HG03520 (cell line): ENCODE data around the gene PPY.
"Not testable (repeated sequence)": the region's sequence is repeated elsewhere in the genome, so short reads cannot be mapped to it uniquely, and the experiment has no call there.

Source experiments
- ATAC-seq: cut with Tn5 transposase; IDR thresholded peaks from one replicate; pipeline ENCODE4 v1.9.1; 2021; ENCODE audit warnings: mild to moderate bottlenecking, moderate library complexity; ENCODE audit not compliant: unreplicated experiment

Gene PPY

GRCh38 chr17:43932923-43933322, 9.4 kb downstream of the PPY start:
- no peak for ATAC-seq

GRCh38 chr17:43932357-43932756, 9.9 kb downstream of the PPY start:
- ATAC-seq = no peak

DNA sequence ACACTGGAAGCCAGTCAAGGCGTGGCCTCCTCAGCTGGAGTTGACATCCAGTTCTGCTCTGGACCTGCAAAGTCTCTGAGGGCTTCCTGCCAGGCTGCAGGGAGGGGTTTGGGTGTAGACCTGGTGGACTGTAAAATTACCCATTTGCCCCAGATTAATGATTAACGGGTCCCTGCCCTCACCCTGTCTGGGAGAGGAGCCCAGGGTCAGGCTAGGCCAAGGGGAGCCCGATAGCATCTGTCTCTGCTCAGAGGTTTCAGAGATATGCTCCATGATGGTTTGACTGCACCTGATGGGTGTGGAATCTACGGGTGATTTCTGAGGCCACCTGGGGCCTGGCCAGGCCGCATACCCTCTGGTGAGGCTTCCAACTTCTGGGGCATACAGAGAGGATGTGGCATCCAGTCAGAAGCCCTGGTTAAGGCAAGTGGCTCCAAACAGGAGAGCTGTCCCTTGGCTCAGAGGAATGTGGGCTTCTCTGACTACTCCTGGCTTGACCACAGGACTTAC, 11.2 kb downstream of the PPY start:
- ATAC-seq = no peak

- no peak for ATAC-seq
Observed at GRCh38 chr17:43928609-43929008, 13.7 kb downstream of the PPY start.

DNA sequence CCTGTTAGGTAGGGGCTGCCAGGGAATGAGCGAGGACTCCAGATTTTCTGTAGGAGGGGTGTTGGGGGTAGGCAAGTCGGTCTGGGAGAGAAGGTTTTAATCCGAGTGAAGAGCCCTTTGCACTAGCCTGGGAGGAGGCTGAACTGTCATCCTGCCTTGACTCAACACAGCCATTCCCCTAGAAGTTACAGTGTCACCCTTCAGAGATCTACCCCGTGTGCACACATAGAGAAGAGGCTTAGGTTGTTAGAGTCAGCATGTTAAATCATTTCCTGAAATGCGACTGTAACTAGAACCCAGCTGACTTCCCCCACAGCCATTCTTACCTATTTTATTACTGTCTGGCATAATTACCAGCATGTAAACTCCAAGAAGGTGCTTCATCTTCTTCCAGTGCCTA, 14.3 kb downstream of the PPY start:
- not testable (repeated sequence) for ATAC-seq

DNA sequence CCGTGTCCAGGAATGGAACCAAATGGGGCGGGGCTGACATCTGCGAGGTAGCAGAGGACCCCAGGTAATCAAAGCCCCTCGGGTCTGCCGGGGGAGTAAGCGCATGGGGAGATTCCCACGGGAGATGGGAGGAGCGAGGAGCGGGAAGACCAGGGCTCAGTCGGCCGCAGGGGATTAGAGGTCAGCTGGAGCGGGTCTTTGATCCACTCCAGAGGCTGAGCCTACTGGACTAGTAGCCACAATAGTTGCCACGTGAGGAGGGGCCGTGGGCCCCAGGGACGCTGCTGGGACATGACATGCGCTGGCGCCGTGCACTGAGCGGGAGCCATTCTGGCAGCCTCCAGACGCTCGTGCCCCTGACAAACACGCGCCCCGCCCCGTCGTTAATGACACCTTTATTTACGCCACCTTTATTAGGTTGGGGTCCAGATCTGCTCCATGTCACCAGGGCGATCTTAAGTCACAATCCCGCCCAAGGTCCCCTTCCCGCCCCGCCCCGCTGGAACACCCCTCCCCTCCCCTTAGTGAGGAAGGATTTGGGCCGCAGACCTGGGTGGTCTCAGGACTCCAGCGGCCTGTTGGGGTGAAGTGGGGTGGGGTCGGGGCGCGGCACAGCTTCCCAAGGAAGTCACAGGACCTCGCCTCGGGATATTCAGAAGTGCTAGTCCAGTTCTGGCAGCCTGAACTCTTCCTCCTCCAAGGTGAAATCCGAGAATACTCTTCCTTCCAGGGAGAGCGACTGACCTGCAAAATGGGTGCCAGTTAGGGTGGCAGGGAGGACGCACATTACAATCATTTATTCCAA, 15.0 kb downstream of the PPY start:
- no peak for ATAC-seq

DNA sequence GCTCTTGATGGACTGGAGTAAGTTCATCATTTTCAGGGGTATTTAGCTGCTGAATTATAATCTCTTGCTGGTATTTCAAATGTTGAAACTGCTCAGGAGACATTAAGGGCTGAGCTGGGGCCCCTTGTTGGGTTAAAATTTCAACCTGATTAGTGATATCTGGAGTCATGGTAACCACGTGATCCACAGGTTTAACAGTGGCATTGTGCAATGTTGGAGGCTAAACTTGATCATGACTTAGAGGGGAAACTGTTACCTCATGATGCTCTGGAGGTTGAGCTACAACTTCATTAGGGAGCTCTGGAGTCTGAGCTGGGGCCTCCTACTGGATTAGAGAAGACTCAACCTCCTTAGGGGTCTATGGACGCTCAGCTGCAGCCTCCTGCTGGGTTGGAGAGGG, 17.7 kb downstream of the PPY start:
- ATAC-seq = no peak

GRCh38 chr17:43920500-43921095, 21.7 kb downstream of the PPY start:
- ATAC-seq = no peak

DNA sequence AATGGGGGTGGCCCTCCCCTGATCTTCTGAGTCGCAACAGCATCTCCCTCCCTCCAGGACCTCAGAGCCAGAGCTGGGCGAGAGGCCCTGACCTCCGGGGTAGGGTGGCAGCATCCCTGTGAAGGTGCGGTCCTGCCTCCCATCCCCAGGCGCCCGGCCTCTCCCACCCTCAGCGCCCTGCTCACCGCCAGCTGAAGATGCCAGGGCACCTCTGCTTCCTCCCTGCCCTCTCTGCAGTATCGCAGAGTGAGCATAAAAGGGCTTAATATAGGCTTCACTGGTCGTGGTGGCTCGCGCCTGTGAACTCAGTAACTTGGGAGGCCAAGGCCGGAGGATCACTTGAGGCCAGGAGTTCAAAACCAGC, 24.3 kb downstream of the PPY start:
- no peak for ATAC-seq

- ATAC-seq = no peak
Observed at GRCh38 chr17:43917348-43918025, 24.8 kb downstream of the PPY start.

- no peak for ATAC-seq
Observed at GRCh38 chr17:43917016-43917347, 25.3 kb downstream of the PPY start.

DNA sequence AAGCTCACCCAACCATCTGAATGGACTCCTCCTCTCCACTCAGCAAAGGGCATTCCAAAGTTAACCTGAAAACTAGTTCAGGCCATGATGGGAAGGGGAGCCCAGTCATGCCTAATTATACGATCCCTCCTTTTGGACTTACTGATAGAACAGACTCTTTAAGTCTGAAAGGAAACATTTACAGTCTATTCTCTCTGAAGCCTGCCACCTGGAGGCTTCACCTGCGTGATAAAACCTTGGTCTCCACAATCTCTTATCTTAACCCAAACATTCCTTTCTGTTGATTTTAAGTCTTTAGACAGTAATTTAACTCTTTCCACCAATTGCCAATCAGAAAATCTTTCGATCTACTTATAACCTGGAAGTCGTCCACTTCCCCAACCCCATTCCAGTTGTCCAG, 25.9 kb downstream of the PPY start:
- no peak for ATAC-seq

DNA sequence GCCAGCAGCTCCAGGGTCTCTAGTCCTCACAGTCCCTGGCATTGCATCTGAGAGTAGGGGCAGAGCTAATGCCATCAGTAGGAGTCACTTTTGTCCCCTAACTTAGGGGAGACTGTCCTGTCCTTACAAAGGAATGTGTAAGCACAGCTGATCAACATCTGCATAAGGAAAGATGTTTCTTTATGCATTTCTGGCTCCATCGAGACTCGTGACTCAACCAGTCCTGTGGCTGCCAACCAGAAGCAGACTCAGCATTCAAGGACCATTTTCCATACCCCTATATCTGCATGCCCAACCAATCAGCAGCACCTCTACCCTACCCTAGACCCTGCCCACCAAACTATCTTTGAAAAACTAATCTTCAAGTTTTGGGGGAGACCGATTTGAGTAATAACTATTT, 26.7 kb downstream of the PPY start:
- no peak for ATAC-seq

- no peak for ATAC-seq
Observed at GRCh38 chr17:43914451-43914850, 27.8 kb downstream of the PPY start.

- no peak for ATAC-seq
Observed at GRCh38 chr17:43913584-43913983, 28.7 kb downstream of the PPY start.

DNA sequence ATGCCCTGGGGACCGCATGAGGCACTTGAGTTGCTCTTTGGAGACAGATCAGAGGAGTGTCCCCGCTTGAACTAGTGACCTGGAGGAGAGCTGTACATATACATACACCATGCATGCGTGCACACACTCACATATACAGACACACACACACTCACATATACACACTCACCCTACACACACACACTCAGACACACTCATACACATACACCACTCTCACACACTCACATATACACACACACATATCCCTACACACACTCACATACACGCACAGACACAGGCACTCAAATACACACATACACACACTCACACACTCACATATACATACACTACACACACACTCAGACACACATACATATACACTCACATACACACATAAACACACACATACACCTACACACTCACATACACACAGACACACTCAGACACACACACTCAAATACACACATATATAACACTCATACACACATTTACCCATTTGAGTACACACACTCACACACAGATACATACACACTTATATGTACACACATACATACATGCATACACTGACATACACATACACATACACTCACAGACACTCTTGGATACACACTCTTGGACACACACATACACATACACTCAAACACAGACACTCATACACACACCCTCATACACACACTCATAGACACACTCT, 29.5 kb downstream of the PPY start:
- no peak for ATAC-seq

DNA sequence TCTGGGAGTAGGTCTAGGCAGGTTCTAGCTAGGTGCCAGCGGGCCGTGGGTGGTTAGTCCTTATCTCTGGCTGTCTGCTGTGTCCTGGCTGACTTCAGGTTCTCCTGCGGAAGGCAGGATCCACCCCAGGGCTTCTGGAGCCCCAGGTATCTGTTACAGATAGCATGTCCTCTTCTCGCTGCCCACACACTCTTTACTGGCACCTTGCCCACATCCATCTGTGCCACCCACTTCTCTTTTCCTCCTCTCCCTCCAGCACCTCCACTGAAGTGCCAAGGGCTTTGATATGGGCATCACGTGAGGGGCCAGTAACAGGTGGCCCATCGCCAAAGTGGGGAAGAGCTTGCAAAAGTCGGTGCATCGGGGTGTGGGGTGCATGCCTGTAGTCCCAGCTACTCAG, 30.4 kb downstream of the PPY start:
- no peak for ATAC-seq

DNA sequence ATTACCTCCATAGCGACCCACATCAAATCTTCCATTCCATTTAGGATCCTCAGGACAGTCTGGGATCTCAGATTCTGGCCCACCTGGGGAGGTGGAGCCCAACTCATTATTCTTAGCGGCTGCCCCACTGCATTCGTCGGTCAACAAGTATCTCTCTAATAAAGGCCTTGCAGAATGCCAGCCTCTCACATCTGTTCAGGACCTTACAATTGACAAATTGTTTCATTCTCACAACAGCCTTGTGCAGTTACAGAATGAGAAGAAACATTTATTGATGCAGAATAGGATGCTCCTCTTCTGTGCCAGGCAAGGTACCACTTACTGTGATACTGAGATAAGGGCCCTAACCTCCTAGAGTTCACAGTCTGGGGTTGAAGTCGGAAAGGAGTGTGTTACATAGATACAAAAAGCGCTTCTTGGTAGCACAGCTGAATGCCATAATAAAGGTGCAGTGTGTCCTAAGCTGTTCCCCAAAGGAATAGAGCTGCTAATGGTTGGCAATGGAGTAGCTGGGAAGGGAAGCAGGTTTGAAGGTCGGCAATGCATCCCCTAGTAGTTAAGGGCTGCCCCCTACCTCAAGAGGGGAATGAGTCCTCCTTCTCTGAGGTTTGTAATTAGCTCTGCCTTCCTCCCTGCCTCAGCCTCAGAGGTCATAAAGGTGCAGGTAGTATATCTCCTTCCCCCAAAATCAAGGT, 32.6 kb downstream of the PPY start:
- ATAC-seq = no peak

- no peak for ATAC-seq
Observed at GRCh38 chr17:43907998-43908721, 34.1 kb downstream of the PPY start.

- ATAC-seq = no peak
Observed at GRCh38 chr17:43907425-43907981, 34.8 kb downstream of the PPY start, which contains the start of gene MPP2. MPP2 (minus strand) TSS chr17:43907536; CDS start chr17:43904460, 3,076 bp downstream.
